ENCODE measurements around the gene ADRA1B.

- TF ChIP-seq, protein P1, sequence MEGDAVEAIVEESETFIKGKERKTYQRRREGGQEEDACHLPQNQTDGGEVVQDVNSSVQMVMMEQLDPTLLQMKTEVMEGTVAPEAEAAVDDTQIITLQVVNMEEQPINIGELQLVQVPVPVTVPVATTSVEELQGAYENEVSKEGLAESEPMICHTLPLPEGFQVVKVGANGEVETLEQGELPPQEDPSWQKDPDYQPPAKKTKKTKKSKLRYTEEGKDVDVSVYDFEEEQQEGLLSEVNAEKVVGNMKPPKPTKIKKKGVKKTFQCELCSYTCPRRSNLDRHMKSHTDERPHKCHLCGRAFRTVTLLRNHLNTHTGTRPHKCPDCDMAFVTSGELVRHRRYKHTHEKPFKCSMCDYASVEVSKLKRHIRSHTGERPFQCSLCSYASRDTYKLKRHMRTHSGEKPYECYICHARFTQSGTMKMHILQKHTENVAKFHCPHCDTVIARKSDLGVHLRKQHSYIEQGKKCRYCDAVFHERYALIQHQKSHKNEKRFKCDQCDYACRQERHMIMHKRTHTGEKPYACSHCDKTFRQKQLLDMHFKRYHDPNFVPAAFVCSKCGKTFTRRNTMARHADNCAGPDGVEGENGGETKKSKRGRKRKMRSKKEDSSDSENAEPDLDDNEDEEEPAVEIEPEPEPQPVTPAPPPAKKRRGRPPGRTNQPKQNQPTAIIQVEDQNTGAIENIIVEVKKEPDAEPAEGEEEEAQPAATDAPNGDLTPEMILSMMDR (IDR thresholded peaks at IDR 0.05; ENCODE audit: low read depth, low read length): no peak
- no peak for TF ChIP-seq POLR2A (IDR thresholded peaks at IDR 0.05; ENCODE audit: extremely low read depth, insufficient read length)
Observed at GRCh38 chr5:159975462-159976019, 59.3 kb downstream of the ADRA1B start.

Data from NB4 (cell line).